NCI-H1694 (cell line): ENCODE data around the gene TMEM86B.

Source experiments
- DNase-seq: peaks from one replicate; lab custom pipeline; 2025; lab: John Stamatoyannopoulos, UW

TMEM86B gene

DNA sequence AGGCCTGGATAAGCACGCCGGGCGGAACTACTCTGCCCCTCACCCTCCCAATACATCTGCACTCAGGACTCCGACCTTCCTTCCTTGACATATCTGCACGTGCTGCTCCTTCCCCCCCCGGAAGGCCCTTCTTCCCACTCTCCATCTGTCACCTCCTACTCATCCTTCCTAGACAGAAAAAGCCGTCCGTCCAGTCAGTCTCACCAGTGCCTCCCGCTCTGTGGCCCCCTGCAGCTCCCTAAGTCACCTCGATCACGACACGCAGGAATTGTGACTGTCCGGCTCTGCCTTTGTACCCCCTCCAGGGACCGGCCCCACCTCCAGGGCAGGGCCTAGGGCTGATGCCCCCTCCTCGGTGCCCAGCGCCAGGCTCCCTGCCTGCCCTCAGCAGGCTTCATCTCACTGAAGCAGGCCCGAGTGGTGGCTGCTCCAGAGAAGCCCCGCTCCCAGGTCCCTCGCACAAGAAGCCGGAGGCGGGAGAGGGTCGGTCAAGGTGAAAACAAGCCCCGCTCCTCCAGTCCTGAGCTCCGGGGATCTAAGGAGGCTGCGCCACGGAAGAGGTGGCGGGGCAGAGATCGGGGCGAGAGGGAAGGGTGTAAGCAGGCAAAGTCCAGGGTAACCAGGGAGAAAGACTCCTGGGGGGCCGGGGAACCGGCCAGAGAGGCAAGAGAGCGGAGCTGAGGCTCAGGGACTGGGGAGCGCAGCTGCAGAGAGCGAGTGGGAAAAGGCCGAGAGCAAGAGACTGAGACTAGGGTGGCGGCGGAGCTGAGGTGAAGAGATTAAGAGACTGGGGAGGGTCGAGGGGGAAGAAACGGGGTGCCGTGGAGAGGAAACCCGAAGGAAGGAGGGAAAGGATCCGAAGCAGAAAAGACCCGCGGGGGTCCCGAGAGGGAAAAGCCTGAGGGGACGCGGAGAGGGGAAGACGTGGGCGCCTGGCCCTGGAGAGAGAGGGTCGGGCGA is 29.2 kb upstream of the TMEM86B start:
- no peak for DNase-seq

- DNase-seq: no peak
Measured at GRCh38 chr19:55256562-55257460, 28.2 kb upstream of the TMEM86B start.

- DNase-seq: no peak
Measured at GRCh38 chr19:55255618-55256423, 27.3 kb upstream of the TMEM86B start.

GRCh38 chr19:55254625-55254977 is 26.0 kb upstream of the TMEM86B start:
- DNase-seq: no peak

GRCh38 chr19:55253842-55254624 is 25.5 kb upstream of the TMEM86B start:
- no peak for DNase-seq

DNA sequence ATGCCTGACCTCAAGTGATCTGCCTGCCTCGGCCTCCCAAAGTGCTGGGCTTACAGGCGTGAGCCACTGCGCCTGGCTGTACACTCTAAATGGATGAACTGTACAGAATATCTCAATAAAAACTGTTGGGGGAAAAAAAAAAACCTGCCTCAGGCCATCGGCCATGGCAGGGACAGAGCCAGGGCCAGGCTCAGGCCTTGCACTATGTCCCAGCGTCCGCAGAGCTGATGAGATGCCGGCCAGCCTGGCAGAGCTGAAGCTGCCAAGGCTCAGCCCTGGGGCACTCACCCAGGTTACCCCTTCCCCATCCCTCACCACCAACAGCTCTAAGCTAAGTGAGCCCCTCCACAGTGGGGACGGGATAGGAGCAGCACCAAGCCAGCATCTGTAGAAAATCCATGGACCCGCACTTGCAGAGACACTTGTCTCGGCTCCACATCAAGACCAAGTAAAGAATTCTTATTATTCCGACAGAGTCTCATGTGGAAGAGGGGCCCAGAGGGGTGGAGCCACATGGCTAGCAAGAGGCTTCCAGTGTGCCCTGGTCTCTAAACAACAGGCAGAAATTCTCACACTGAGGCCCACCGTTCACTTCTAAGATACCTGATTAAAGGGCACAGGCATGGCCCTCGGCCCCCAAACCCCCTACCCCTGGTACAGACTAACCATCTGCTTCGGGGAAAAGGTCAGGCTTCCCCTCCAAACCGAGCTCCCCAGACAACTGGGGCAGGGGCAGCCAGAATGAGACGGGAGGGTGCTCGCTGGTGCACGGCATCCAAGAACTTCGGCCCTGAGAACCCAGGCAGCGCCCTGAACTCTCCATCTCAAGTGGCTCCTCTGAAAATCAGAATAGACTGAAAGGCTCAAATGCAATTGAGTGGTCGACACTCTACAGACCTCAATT is 24.4 kb upstream of the TMEM86B start:
- DNase-seq: no peak

GRCh38 chr19:55251341-55252081 is 22.9 kb upstream of the TMEM86B start:
- no peak for DNase-seq

DNA sequence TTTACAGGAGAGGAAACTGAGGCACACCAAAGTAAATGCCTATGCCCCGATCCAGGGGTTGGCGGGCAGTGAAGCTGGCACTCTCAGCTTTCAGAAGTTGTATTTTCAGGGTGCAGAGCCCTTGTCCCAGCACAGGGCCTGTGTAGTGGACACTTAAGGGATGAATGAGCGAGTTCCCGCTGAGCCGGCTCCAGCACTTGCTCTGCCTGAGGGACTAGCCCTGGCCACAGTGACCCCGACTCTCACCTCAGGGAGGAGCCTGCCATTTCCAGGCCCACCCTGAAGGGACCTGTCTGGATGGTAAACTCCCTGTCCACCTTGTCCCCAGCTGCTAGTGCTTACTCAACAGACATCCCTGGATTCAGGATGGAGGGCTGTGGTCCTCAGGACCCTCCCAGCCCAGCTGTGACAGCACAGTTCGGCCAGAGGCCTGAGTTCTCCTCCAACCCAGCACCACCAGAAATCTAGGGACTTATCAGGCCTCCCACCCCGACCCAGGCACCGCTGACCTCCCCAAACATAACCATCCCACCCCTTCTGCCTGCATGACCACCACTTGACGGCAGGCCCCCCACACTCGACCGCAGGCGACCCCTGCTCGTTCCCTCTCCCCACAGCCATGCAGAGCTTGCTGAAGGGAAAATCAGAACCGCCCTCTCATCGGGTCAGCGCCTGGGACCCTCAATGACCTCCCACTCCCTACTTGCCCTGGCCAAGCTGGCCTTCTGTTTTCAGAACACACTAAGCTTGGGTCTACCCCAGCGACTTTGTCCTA is 21.9 kb upstream of the TMEM86B start:
- no peak for DNase-seq

DNA sequence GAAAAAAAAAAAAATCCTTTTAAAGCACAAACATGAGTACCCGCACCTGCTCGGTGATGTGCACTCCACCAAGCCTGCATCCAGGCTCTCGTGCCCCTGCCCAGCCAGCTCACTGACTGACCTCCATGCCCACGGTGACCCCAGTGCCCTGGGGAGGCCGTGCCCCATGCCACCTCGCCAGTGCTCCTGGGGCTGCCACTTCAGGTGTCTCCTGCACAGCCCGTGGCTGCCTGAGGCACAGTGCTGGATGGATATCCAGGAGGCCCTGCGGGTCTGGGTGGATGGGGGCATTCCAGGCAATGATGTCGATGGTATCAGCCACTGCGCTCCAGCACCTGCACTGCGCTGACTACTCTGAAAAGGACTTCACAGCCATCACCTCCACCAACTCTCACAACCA is 21.3 kb upstream of the TMEM86B start:
- no peak for DNase-seq

DNA sequence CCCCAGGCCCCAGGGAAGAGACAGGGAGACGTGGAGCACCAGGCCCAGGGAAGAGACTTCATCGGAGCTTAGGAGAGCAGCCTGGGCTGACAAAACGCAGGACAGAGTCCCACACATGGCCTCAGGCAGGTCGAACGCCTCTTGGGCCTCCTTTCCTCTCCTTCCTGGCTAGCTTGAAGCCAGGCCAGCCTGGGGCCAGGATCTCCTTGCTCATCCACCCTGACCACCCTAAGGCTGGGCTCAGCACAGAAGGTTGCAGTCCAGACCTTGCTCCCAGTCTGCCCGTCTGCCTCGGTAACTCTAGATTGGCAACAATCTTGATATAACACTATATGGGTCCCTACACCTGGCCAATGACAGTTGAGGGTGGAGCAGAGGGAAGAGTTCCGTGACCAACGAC is 20.1 kb upstream of the TMEM86B start:
- DNase-seq: no peak

DNA sequence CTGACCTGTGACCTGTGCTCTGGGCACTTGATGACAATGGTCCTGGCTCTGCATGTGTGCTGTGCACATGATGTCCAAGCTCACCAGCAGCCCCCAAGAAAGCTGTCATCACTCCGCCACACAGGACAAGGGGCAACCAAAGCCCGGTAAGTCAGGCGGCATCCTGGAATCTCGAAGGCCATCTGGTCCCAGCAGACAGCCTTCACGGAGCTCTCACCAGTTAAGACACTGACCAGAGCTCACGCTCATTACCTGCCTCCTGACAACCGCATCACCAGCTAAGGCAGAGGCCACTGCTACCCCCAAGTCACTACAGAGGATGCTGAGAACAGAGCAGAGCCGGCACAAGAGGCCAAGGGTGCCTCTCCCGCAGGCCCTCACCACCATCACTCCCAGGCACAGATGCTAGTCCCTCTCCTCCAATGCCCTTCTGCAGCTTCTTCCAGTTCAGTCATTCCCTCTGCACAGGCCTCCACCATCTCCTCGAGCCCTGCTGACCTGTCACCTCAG is 19.7 kb upstream of the TMEM86B start:
- no peak for DNase-seq

- DNase-seq: no peak
Measured at GRCh38 chr19:55247621-55248099, 19.1 kb upstream of the TMEM86B start.

GRCh38 chr19:55246462-55247451 is 18.2 kb upstream of the TMEM86B start:
- DNase-seq: no peak

DNA sequence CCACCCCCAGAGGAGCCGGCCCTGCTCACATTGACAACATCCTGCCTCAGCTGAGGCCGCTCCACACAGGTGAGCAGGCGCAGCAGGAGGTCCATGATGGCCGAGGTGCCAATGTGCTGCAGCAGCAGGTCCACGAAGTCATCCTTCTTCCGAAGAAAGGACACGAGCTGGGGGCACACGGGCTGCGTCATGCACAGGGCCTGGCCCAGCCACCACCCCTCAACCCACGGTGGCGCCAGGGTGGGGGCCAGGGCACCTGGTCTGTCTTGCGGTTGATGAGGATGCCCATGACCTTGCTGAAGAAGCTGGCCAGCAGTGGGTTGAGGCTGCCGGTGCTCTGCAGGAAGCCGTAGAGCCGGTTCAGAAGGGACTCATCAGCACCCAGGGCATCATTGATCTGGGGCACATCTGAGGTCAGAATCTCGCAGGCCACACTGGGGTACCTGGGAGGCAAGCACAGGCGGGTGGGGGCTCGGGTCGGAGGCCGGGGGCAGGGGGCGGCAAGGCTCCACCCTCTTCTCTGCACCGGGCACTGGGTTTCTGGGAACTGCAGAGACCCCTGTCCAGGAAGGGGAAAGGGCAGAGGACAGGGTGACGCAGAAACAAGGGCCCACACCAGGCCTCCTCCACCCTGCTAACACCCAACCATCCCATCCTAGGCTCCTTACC is 16.8 kb upstream of the TMEM86B start:
- no peak for DNase-seq

- DNase-seq: no peak
Measured at GRCh38 chr19:55244004-55244680, 15.6 kb upstream of the TMEM86B start.

DNA sequence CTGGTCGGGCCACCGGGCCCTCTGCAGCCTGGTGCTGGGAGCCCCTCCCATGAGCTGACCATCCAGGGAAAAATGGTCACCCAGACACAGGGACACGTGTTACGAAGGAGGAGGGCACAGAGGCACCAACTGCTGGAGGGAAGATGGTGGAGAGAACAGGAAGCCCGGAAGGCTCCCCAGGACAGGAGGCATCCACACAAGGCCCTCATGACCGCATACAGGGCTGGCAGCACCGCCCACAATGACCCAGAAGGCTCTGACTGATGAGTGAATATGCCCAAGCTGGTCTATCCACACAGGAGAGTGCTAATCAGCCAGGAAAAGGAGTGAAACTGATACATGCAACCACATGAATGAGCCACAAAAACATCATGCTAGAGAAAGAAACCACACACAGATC is 14.0 kb upstream of the TMEM86B start:
- DNase-seq: no peak
